Right renal pelvis (tissue), 4 donors: ENCODE data around the gene HOMEZ. TPM values are rescaled to one million over a fixed set of nuclear protein-coding genes. Genes with fewer than 3 reads are reported as not detected.

ENCODE experiments used
- DNase-seq, 4 donors: peaks; one replicate each; pipeline ENCODE4 v3.0.0-alpha.2; 2013; ENCODE audit warnings: low read depth in 4 of 4, low spot score in 3 of 4, missing footprints in 1 of 4
- polyA plus RNA-seq, 4 donors: library from polyadenylated mRNA; unstranded; fragments of 120-200 nt; gene quantifications; one replicate each; pipeline ENCODE4 v1.2.1, GENCODE V29; 2013; ENCODE audit not compliant: insufficient read length in 4 of 4

The HOMEZ gene
- polyA plus RNA-seq, 4 donors: 27.5 to 30.6 (median 28.2) TPM

DNA sequence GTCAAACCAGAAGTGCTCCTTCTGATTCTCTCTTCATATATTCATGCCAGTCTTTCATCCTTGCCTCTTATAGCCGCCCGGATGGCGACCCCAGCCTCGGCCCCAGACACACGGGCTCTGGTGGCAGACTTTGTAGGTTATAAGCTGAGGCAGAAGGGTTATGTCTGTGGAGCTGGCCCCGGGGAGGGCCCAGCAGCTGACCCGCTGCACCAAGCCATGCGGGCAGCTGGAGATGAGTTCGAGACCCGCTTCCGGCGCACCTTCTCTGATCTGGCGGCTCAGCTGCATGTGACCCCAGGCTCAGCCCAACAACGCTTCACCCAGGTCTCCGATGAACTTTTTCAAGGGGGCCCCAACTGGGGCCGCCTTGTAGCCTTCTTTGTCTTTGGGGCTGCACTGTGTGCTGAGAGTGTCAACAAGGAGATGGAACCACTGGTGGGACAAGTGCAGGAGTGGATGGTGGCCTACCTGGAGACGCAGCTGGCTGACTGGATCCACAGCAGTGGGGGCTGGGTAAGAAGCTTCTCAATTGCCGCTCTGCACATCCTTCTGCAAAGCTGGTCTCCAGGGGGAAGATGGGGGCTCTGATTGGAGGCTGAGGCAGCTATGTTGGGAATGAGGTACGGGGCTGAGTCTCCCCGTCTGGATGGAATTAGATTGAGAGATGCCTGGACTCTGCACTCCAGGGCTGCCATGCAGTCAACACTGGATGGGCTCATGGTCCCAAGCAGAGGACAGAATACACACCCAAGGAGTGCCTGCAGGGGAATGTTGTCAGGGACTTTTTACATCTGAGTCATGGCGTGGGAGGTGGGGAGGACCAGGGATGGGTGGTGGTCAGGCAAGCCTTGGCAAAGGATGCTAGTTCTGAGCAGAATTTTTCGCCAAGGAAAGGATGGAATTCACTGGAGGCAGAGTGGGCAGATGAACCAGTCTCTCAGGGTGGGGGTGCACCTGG is 22.0 kb upstream of the HOMEZ start:
- no peak for DNase-seq

DNA sequence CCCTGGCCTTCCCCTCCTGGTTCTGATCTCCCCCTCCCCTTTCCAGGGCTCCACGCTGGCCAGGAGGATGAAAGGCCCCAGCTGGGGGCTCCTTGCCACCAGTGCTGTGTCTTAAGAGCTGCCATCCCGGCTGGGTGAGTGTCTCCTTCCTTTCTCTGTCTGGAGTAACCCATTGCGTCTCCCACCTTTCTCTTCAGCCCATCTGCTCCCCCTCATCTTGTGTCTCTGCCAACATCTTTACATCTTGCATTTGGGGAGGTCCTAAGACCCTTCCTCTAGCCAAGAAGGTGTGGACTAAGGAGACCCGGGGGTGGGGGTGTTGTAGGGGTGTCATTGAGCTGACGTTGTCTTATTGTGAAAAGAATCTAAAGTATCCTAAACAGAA is 21.2 kb upstream of the HOMEZ start:
- DNase-seq: no peak

DNA sequence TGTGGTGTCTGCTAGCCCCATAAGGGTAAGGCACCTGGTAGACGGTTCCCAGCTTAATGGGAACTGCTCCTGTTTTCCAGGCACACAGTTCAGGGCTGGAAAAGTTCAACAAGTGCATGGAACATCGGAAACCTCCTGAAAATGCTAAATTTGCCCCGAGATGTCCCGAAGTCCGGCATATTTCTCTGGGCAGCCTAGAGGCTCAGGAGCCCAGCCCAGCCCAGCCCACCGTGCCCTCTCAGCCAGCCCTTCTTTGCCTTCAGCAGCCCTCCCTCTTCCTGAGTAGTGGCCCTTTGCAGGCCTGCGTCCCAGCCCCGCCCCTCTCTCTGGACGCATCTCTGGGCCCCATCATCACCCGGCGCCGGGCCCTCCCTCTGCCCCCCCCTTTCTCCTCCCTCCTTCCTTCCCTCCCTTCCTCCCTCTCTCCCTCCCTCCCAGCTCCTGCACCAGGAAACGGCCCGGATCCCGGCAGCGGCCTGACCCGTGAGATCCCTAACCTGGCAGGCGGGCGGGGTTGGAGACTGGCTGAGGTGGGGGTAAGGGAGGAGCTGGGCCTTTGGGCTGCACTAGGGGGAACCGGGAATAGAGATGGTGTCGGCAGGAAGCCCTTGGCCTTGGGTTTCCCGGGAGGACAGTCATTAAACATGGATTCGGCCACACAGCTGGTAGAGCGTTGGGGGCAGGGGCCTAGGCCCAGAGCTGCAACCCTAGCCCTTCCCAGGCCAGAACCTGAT is 20.6 kb upstream of the HOMEZ start, which contains the start of gene BCL2L2:
TSS of gene BCL2L2 (plus strand) at position 422 of the 734 bp plus-strand sequence. CDS start 935 bp downstream, outside the sequence.
- DNase-seq: peak; percentile 84 to 87 (median 86)

DNA sequence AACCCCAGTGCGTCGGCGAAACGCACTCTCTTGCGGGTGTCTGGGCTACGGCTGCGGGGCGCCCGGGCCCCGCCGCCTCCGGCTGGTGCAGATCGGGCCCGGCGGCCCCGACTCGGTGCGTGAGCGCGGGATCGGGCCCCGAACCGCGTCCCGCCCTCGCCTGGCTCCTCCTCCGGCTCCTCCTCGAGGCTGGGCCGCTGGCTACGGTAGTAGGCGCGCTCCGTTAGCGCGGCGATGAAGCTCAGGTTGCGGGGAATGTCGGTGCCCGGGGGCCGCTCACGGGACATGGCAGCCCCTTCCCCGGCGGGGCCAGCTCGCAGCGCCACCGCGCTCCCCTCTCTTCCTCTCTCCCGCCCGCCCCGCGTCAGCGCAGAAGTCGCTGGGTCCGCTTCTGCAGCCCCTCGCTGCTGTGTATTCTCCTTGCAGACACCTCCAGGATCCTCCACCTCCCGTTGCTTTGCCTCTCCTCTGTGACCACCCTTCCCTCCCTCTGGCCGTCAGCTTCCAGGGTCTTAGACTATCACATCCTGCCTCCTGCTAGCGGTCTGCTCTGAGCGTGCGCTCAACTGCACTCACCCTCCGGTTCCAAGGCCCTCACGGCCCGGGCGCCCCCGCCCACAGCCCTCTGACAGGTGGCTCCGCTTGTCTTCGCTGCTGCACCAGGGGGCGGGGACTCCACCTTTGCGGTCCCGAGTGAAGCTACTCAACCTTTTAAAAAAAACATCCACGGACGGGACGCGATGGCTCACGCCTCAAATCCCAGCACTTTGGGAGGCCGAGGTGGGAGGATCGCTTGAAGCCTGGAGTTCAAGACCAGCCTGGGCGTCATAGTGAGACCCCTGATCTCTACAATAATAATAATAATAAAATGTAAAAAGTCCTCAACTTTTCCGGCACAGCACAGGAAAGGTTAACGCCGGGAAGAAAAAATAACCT is 16.6 kb upstream of the HOMEZ start, which contains the start of gene PPP1R3E:
TSS of gene PPP1R3E (minus strand) at position 570 of the 936 bp plus-strand sequence. CDS start at position 287, 283 bp downstream.
- peak in 2 of 4 donors; percentile 32 to 54 for DNase-seq

DNA sequence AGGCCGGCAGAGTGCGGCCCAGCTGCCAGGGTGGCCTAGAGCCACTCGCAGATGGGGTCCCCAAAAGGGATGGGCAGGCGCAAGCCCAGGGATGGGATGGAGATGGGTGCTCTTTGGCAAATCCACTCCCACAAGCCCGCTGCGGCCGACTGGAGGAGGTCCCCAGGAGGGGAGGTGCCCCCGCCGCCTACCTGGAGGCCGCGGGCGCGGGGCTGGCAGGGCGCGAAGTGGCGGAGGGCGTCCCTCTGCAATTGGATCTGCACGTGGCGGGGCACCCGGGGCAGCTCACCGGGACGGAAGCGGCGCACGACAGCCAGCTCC is 16.0 kb upstream of the HOMEZ start:
- no peak for DNase-seq

DNA sequence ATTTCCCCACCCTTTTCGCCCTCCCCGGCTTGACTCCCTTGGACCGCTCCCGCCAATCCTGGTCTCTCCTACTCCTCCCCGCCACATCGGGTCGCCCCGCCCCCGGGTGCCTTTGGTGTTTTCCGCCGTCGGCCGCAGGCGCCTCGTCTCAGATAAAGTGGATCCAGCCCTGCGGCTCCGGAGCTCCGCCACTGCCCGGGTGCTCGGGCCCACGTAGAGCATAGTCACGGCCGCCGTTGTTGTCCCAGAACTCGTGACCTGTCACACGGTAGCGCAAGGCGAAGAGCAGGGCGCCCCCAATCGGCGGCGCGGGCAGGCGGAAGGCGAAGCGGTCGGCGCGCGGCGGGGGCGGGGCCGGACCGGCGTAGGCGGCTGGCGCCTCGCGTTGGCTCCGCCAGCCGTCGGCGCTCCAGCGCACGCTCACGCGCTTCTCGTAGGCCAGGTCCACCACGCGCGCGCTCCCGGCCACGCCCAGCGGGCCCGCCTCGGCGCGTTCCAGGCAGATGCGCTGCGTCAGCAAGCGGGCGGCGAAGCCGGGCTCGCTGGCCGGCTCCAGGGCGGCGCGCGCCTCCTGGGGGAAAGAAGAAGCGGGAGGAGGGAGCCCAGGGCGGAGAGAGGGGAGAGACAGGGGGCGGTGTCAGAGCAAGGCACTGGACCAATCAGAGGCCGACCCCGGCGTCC is 15.5 kb upstream of the HOMEZ start:
- peak; percentile 93 to 98 (median 97) for DNase-seq

DNA sequence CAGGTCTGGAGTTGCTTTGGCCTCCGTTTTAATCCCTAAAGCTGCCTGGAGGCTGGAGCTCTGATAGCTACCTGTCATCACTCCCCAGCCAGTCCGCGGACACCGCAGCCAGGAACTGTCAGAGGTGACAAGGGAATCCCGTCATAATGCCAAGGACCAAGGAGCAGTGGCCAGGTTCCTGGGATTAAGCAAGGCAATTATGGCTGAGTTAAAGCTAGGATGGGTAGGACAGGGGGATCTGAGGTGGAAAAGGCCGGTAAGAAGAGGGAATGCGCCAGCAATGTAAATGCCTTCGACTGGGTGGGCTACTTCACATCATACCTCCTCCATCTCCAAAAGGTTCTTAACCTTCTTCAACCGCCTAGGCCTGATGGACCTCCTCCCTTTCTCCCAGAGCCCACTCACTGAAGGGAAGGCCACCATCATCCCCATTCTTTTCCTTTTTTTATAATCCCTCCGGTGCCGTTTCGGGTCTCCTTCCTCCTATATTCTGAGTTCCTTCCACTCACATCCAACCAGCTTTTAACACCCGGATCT is 14.8 kb upstream of the HOMEZ start:
- DNase-seq: no peak

DNA sequence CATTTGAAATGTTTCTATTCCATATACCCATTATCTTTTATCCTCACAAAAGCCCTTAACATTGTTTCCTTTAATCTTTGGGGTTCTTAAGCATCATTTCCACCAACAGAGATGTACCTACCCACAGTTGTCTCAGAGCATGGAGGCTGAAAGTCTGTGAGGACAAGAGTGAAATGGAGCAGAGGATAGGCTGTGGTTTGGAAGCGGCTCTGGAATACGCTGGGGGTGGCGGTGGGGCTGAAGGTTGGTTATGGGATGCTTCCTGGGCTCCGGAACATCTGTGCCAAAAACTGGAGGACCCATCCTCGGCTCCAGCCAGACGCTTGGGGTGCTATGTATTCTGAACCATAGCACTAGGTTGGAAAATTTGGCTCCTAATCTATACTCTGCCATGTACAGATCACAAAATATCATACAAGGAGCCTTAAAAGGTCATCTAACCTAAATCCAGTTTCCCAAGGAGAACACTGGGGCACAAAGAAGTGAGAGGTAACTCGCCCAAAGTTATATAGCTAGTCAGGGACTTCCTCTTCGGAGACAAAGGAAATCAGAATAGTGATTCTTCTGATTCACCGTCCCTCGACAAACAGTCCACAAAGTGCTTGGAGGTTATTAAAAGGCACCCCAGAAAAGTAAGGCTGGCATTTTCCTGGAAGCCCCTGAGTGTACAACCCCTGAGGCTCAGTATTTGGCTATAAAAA is 14.2 kb upstream of the HOMEZ start:
- DNase-seq: no peak

DNA sequence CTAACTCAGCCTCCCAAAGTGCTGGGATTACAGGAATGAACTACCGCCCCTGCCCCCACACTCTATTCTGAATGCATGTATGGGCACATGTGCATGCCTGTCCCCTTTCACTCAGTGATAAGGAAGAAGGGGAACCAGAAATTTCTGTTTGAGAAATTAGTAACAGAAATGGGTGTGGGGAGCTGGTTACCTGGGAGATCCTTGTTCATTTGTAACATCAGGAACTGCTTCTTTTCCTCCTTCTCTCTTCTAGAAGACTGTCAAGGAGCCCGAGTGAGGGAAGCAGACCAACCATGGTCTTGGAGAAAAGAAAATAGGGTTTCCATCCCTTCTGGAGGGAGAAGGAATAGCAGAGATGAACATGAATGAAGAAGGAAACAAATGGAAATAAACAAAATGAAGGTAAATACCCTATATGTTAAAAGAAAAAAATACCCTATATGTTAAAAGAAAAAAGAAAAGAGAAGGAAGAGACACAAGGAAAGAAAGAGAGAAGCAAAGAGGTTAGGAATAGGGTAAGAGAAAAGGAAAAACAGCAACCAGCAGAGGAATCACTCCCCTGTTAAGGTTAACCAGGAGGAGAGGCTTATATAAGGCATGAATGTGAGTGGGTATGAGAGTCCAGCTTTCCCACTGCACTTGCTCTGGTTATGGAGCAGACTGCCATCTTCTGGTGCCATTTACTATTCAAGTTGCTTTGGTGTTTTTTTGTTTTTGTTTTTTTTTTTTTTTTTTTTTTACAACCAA is 13.5 kb upstream of the HOMEZ start:
- DNase-seq: peak in 1 of 4 donors; percentile 25

DNA sequence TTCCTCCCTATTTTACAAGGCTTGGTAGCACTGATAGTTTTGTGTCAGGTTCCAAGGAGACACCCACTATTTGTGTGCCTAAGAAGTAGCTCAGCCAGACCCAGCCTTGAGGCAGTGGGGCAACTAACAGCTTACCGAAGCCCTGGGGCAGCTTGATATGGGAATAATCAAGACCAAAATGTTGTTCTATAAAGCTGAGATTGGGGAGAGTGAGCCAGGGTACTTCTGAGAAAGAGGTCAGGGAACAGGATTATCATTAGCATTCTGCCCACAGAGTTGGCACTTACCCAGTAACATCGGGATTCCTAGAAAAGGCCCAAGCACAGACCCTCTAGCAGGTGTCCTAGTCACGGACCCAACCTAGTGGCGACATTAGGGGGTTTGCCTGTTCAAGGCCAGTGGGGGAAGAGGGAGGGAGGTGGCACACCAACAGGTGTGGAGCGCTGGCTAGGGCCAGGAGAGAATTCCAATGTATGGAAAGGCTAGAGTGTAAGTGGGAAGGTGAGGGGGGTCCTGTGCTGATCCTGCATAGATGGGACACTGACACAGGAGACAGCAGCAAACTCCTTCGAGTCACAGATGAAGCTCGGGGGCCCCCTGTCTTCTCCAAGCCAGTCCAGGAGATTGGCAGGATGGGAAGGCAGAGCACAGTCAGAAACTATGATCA is 11.8 kb upstream of the HOMEZ start:
- DNase-seq: no peak

DNA sequence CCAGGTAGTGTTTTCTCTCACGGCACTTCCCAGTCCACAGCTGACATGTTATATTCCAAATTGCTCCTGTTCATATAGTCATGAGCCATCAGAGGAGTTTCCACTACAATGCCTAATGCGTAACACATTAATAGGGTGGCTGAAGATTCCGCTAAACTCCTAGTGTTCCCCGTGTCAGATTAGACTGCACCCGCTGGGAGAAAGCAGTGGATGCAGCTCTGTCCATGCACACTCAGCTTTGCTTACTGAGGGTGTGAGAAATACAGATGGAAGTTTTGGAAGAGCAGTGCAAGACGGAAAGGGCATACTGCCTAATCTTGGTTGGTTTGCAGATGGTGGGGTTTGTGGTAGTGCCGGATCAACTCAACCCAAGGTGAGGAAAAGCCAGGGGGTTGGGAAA is 11.2 kb upstream of the HOMEZ start:
- no peak for DNase-seq

DNA sequence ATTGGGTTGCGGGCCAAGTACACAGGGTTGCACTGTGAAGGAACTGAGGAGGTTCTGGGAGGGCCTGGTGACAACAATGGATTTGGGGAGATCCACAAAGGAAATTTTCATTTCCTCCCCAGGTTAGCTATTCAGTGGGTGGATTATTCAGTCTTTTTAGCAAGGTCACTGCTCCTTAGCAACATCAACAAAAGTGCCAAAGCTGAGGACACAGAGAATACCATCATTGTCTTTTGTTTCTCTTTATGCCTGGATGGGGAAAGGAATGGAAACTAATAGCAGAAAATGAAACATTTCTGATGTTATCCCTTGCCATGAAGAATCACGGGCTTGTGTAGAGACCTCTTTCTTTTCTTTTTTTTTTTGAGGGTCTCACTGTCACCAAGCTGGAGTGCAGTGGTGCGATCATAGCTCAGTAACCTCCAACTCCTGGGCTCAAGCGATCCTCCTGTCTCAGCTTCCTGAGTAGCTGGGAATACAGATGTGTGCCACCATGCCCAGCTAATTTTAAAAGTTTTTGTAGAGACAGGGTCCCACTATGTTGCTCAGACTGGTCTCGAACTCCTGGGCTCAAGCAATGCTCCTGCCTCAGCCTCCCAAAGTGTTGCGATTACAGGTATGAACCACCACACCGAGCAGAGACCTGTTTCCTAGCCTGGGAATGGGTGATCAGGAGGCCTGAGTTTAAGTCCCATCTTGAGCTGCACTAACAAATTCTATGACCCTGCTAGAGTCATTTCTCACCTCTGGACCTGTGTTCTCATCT is 10.3 kb upstream of the HOMEZ start:
- no peak for DNase-seq

DNA sequence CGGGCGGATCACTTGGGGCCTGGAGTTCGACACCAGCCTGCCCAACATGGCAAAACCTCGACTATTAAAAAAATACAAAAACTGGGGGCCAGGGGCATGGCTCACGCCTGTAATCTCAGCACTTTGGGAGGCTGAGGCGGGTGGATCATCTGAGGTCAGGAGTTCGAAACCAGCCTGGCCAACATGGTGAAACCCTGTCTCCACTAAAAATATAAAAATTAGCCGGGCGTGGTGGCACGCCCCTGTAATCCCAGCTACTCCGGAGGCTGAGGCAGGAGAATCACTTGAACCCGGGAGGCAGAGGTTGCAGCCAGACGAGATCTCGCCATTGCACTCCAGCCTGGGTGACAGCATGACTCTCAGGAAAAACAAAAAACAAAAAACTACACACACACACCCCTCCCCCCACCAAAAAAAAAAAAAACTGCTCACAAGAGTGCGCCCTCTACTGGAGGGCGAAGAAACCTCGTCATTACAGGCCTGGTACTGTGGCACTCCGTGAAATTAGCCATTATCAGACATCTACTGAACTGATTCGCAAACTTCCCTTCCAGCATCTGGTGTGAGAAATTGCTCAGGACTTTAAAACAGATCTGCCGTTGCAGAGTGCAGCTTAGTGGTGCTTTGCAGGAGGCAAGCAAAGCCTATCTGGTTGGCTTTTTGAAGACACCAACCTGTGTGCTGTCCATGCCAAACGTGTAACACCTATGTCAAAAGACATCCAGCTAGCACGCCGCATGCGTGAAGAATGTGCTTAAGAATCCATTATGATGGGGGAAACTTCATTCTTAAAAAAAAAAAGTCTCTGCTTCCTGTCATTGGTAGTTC is 9.0 kb upstream of the HOMEZ start:
- no peak for DNase-seq

DNA sequence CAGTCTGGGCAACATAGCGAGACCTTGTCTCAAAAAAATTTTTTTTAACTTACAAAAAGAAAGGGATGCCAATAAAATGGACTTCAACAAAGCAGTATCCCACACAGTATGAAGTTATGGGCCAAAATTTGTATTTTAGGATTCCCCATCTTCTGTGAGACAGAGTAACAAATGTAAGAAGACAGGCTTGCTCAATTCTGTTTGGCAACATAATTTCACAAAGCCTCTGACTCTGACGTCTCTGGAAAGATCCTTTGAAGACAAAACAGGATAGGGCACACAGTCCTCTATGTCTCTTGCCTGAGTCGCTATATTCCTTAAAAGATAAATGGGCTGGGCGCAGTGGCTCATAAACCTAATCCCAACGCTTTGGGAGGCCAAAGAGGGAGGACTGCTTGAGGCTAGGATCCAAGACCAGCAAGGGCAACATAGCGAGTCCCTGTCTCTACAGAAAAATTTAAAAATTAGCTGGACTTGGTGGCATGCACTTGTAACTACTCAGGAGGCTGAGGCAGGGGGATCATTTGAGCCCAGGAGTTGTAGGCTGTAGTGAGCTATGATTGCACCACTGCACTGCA is 1.1 kb upstream of the HOMEZ start:
- DNase-seq: no peak

DNA sequence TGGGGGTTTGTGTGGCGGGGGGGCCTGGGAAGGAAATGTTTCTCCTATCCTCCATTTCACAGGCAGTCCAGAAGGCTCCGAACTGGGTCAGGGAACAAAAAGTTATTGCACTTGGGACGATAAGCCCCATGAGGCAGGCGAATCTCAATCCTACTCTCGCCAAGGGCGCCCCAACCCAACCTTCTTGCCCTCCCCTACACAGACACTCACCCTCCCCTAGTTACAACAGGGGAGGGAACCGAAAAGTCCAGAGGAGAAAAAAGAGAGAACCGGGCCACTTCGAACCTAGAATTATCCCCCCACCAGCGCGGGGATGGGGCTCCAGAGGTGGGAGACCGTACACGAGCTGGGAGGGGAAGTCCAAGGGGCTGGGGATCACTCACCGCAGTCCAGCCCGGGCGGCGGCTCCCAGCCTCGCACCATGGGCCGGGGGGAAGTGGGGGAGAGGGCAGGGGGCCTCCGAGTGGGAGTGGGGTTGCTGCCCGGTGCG is 357 bp downstream of the HOMEZ start:
- no peak for DNase-seq
